T follicular helper cell (primary cell): ENCODE measurements around the gene UROC1.

Source experiments
- DNase-seq: peaks from one replicate; pipeline ENCODE4 v3.0.0-alpha.2; 2020; ENCODE audit warnings: low read depth

UROC1 gene

GRCh38 chr3:126530171-126531050 is 12.8 kb upstream of the UROC1 start:
- DNase-seq: no peak

GRCh38 chr3:126529585-126530170 is 12.1 kb upstream of the UROC1 start:
- DNase-seq: no peak

GRCh38 chr3:126528800-126529541 is 11.4 kb upstream of the UROC1 start:
- no peak for DNase-seq

GRCh38 chr3:126528419-126528799 is 10.8 kb upstream of the UROC1 start:
- no peak for DNase-seq

GRCh38 chr3:126527455-126528211 is 10.1 kb upstream of the UROC1 start:
- DNase-seq: no peak

- DNase-seq: no peak
Observed at GRCh38 chr3:126527006-126527405, 9.4 kb upstream of the UROC1 start.

- no peak for DNase-seq
Observed at GRCh38 chr3:126526668-126527005, 9.1 kb upstream of the UROC1 start.

- DNase-seq: no peak
Observed at GRCh38 chr3:126525853-126526667, 8.5 kb upstream of the UROC1 start.

GRCh38 chr3:126525091-126525852 is 7.7 kb upstream of the UROC1 start:
- DNase-seq: no peak

- no peak for DNase-seq
Observed at GRCh38 chr3:126524429-126524988, 6.9 kb upstream of the UROC1 start.

- DNase-seq: no peak
Observed at GRCh38 chr3:126523745-126524428, 6.3 kb upstream of the UROC1 start, which contains the start of gene CHST13. Gene CHST13 (plus strand): TSS chr3:126524155. CDS start chr3:126524333, 178 bp downstream.

GRCh38 chr3:126522363-126522788 is 4.8 kb upstream of the UROC1 start:
- peak; percentile 10 for DNase-seq

GRCh38 chr3:126521122-126521891 is 3.7 kb upstream of the UROC1 start:
- no peak for DNase-seq

- DNase-seq: no peak
Observed at GRCh38 chr3:126519506-126520455, 2.2 kb upstream of the UROC1 start.

GRCh38 chr3:126518779-126519177 is 1.2 kb upstream of the UROC1 start:
- DNase-seq: no peak

- DNase-seq: no peak
Observed at GRCh38 chr3:126517986-126518778, 609 bp upstream of the UROC1 start.

- DNase-seq: no peak
Observed at GRCh38 chr3:126516936-126517290, 660 bp downstream of the UROC1 start.
